Activated CD4-positive, alpha-beta T cell treated with anti-CD3 and anti-CD28 coated beads, Interleukin-2, amount 10 ng/mL, durations not matched to agents 7 days and 5 days (primary cell): ENCODE measurements around the gene KIF13A. TPM values are rescaled to one million over a fixed set of nuclear protein-coding genes. Genes with fewer than 3 reads are reported as not detected.

Experiments used
- CTCF ChIA-PET: fragments of 350-600 bp; sonication (Branson Sonifier 250); formaldehyde crosslinking; loops from one replicate; lab custom pipeline; 2021; ENCODE audit warnings: antibody characterized with exemption; lab: Charles Lee
- POLR2A ChIA-PET: fragments of 350-600 bp; sonication (Branson Sonifier 250); formaldehyde crosslinking; loops from one replicate; lab custom pipeline; 2021; ENCODE audit warnings: antibody characterized with exemption; lab: Charles Lee
- DNase-seq: peaks from one replicate; pipeline ENCODE4 v3.0.0-alpha.2; 2020
- H3K27ac Mint-ChIP-seq: one replicate; pipeline ENCODE4 v1.8.0; 2021; ENCODE audit warnings: mild to moderate bottlenecking, moderate library complexity, mixed read lengths
- H3K27me3 Mint-ChIP-seq: one replicate; pipeline ENCODE4 v1.8.0; 2021; ENCODE audit warnings: mixed read lengths
- H3K36me3 Mint-ChIP-seq: one replicate; pipeline ENCODE4 v1.8.0; 2021; ENCODE audit warnings: low read depth, mixed read lengths
- H3K4me1 Mint-ChIP-seq: one replicate; pipeline ENCODE4 v1.8.0; 2021; ENCODE audit warnings: mixed read lengths
- H3K4me3 Mint-ChIP-seq: one replicate; pipeline ENCODE4 v1.8.0; 2021; ENCODE audit warnings: mild to moderate bottlenecking, moderate library complexity, mixed read lengths
- H3K9me3 Mint-ChIP-seq: one replicate; pipeline ENCODE4 v1.8.0; 2021; ENCODE audit warnings: mixed read lengths
- total RNA-seq, 2 experiments: library from RNA; stranded (reverse); gene quantifications; one replicate each; pipeline ENCODE4 v1.2.3, GENCODE V29; 2021

KIF13A gene
- total RNA-seq, 2 experiments from 2014 or later = not detected

GRCh38 chr6:17877196-17877894 is 110.1 kb downstream of the KIF13A start:
- H3K9me3 Mint-ChIP-seq = no peaks in the 10 kb centered on the region
- no peaks in the 10 kb centered on the region for H3K4me1 Mint-ChIP-seq
- DNase-seq = no peak
- peaks cover 31% of the 10 kb centered on the region for H3K27me3 Mint-ChIP-seq
- no peak overlapping the region for H3K4me3 Mint-ChIP-seq
- no peak overlapping the region for H3K27ac Mint-ChIP-seq
- H3K36me3 Mint-ChIP-seq = no peaks in the 10 kb centered on the region
- ChIA-PET POLR2A (no interaction called here), CTCF (interaction anchor here (0.5 kb wide), 1 partner anchor 62 kb away, joined by 3 read pairs; no protein-coding TSS in a partner anchor)

GRCh38 chr6:17874753-17875152 is 112.7 kb downstream of the KIF13A start:
- H3K36me3 Mint-ChIP-seq = no peaks in the 10 kb centered on the region
- H3K27ac Mint-ChIP-seq = no peak overlapping the region
- POLR2A ChIA-PET = no interaction called here
- CTCF ChIA-PET = interaction anchor here (0.6 kb wide), 1 partner anchor 236 kb away, joined by 4 read pairs; no protein-coding TSS in a partner anchor
- H3K27me3 Mint-ChIP-seq = peaks cover 37% of the 10 kb centered on the region
- no peak overlapping the region for H3K4me3 Mint-ChIP-seq
- no peaks in the 10 kb centered on the region for H3K9me3 Mint-ChIP-seq
- H3K4me1 Mint-ChIP-seq = no peaks in the 10 kb centered on the region
- no peak for DNase-seq

- H3K27me3 Mint-ChIP-seq = peaks cover 32% of the 10 kb centered on the region
- POLR2A ChIA-PET = no interaction called here
- no peaks in the 10 kb centered on the region for H3K9me3 Mint-ChIP-seq
- H3K27ac Mint-ChIP-seq = no peak overlapping the region
- DNase-seq = no peak
- H3K36me3 Mint-ChIP-seq = no peaks in the 10 kb centered on the region
- H3K4me1 Mint-ChIP-seq = no peaks in the 10 kb centered on the region
- CTCF ChIA-PET = no interaction called here
- H3K4me3 Mint-ChIP-seq = no peak overlapping the region
These were observed 114.5 kb downstream of the KIF13A start for GRCh38 chr6:17872908-17873307.

DNA sequence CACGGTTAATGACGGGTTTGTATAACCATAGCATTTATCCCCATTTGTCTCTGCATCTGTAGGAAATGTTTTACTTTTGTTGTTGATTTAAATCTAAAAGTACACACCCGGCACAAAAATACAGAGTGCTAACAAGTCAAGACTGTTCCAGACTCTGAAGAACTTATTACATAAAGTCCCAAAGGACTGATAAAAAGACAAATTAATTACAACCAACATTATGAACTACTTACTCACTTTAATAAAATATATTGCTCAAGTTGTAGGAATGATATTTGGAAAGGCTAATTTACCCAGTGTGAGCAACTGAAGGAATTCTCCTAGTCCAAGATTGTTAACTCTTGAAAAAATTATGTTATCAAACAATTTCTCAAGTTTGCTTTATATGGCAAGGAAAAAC is 115.6 kb downstream of the KIF13A start:
- H3K9me3 Mint-ChIP-seq = no peaks in the 10 kb centered on the region
- ChIA-PET CTCF (no interaction called here), POLR2A (no interaction called here)
- no peaks in the 10 kb centered on the region for H3K36me3 Mint-ChIP-seq
- no peaks in the 10 kb centered on the region for H3K4me1 Mint-ChIP-seq
- no peak overlapping the region for H3K27ac Mint-ChIP-seq
- H3K27me3 Mint-ChIP-seq = peaks cover 35% of the 10 kb centered on the region
- no peak for DNase-seq
- H3K4me3 Mint-ChIP-seq = no peak overlapping the region

DNA sequence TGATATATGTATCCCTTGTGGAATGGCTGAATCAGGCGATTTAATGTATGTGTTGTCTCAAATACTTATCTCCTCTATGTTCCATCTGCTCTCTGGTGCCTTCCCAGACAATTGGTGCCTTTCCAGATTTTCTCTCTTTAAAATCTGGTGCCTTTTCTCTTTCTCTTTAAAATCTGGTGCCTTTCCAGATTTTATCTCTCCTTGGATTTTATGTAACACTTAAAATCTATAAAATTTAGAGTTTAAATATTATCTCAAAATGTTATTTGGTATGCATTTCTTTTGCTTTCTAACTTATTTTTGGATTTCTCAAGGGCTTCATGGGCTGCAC is 116.3 kb downstream of the KIF13A start:
- CTCF ChIA-PET = no interaction called here
- H3K4me3 Mint-ChIP-seq = no peak overlapping the region
- no peaks in the 10 kb centered on the region for H3K4me1 Mint-ChIP-seq
- H3K27ac Mint-ChIP-seq = no peak overlapping the region
- H3K27me3 Mint-ChIP-seq = peaks cover 36% of the 10 kb centered on the region
- H3K9me3 Mint-ChIP-seq = no peaks in the 10 kb centered on the region
- POLR2A ChIA-PET = no interaction called here
- H3K36me3 Mint-ChIP-seq = no peaks in the 10 kb centered on the region
- no peak for DNase-seq

- ChIA-PET CTCF (no interaction called here), POLR2A (no interaction called here)
- H3K4me3 Mint-ChIP-seq = no peak overlapping the region
- DNase-seq = no peak
- no peaks in the 10 kb centered on the region for H3K36me3 Mint-ChIP-seq
- H3K9me3 Mint-ChIP-seq = no peaks in the 10 kb centered on the region
- H3K4me1 Mint-ChIP-seq = no peaks in the 10 kb centered on the region
- peaks cover 36% of the 10 kb centered on the region for H3K27me3 Mint-ChIP-seq
- H3K27ac Mint-ChIP-seq = no peak overlapping the region
These were observed 116.9 kb downstream of the KIF13A start for GRCh38 chr6:17870300-17871188.

GRCh38 chr6:17869753-17870050 is 117.7 kb downstream of the KIF13A start:
- Mint-ChIP-seq H3K27me3 (peaks cover 36% of the 10 kb centered on the region), H3K27ac (no peak overlapping the region), H3K4me1 (no peaks in the 10 kb centered on the region), H3K9me3 (no peaks in the 10 kb centered on the region), H3K36me3 (no peaks in the 10 kb centered on the region), H3K4me3 (no peak overlapping the region)
- POLR2A ChIA-PET = no interaction called here
- DNase-seq = no peak
- CTCF ChIA-PET = no interaction called here

DNA sequence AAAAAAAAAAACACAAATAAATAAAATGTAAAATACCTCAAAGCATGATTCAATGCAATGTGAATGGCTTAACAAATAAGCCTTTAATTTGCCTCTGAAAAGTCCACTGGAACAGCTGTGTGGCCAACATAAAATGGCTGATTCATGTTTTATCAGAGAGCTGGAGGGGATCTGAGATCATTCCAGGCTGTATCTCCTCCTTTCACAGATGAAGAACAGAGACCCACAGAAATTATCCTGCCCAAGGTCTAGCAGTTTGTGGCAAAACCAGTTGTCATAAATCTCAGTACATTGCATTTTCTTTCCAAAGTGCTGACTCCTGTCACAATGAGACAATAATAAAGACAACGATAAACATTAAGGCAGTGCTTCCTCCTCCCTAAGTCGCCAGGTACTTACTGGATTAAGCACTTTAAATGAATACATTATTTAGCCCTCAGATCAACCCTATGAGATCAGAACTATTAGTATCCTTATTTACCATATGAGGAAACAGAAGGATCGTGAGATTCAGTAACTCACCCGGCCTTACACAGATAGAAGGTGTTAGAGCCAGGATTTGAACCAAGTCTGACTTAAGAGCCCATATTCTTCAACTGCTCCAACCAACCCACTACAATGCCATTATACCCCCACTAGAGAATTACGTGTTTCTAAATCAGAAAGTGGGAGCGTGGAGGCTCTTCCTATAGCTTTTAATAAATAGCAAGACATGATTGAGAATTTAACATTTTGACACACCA is 118.3 kb downstream of the KIF13A start:
- Mint-ChIP-seq H3K36me3 (no peaks in the 10 kb centered on the region), H3K27me3 (peaks cover 36% of the 10 kb centered on the region), H3K4me3 (no peak overlapping the region), H3K4me1 (no peaks in the 10 kb centered on the region), H3K27ac (no peak overlapping the region), H3K9me3 (no peaks in the 10 kb centered on the region)
- no peak for DNase-seq
- POLR2A ChIA-PET = no interaction called here
- CTCF ChIA-PET = no interaction called here

- peaks cover 36% of the 10 kb centered on the region for H3K27me3 Mint-ChIP-seq
- DNase-seq = no peak
- H3K4me1 Mint-ChIP-seq = no peaks in the 10 kb centered on the region
- H3K9me3 Mint-ChIP-seq = no peaks in the 10 kb centered on the region
- no peaks in the 10 kb centered on the region for H3K36me3 Mint-ChIP-seq
- no peak overlapping the region for H3K4me3 Mint-ChIP-seq
- H3K27ac Mint-ChIP-seq = no peak overlapping the region
- CTCF ChIA-PET = no interaction called here
- POLR2A ChIA-PET = no interaction called here
These were observed 119.6 kb downstream of the KIF13A start for GRCh38 chr6:17867880-17868279.

DNA sequence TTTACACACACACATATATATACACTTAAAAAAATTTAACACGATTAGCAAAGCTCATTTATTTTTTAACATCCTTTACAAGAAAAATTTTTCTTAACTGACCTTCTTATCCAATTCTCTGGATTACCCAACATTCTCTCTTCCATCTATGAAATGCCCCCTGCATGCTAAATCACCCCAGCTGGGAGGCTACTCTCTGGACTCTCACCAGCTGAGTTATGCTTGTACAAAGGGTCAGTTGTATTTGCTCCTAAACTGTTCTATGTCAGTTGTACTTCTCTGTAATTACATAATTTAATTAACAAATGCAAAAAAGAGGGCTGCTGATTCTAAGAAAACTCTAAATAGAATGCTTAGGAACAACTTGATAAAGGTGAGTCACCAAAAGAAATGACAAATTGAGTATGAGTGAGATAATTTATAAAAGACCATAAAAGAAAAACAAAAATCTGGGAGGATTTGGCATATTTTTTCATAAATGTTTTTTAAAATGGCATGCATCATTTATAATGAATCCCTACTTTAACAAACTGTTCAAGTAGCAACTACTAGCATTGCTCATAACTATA is 120.5 kb downstream of the KIF13A start:
- ChIA-PET CTCF (no interaction called here), POLR2A (no interaction called here)
- peaks cover 32% of the 10 kb centered on the region for H3K27me3 Mint-ChIP-seq
- H3K9me3 Mint-ChIP-seq = no peaks in the 10 kb centered on the region
- H3K36me3 Mint-ChIP-seq = no peaks in the 10 kb centered on the region
- no peak for DNase-seq
- H3K27ac Mint-ChIP-seq = no peak overlapping the region
- no peak overlapping the region for H3K4me3 Mint-ChIP-seq
- H3K4me1 Mint-ChIP-seq = no peaks in the 10 kb centered on the region

- ChIA-PET CTCF (no interaction called here), POLR2A (no interaction called here)
- H3K4me1 Mint-ChIP-seq = no peaks in the 10 kb centered on the region
- no peak overlapping the region for H3K4me3 Mint-ChIP-seq
- H3K27ac Mint-ChIP-seq = no peak overlapping the region
- H3K9me3 Mint-ChIP-seq = no peaks in the 10 kb centered on the region
- peaks cover 30% of the 10 kb centered on the region for H3K27me3 Mint-ChIP-seq
- DNase-seq = no peak
- no peaks in the 10 kb centered on the region for H3K36me3 Mint-ChIP-seq
These were observed 121.4 kb downstream of the KIF13A start for GRCh38 chr6:17865798-17866725.

- H3K4me3 Mint-ChIP-seq = no peak overlapping the region
- no peak for DNase-seq
- CTCF ChIA-PET = no interaction called here
- no peak overlapping the region for H3K27ac Mint-ChIP-seq
- POLR2A ChIA-PET = no interaction called here
- H3K9me3 Mint-ChIP-seq = no peaks in the 10 kb centered on the region
- peaks cover 26% of the 10 kb centered on the region for H3K27me3 Mint-ChIP-seq
- no peaks in the 10 kb centered on the region for H3K36me3 Mint-ChIP-seq
- no peaks in the 10 kb centered on the region for H3K4me1 Mint-ChIP-seq
These were observed 122.2 kb downstream of the KIF13A start for GRCh38 chr6:17865243-17865642.
